HG02840 (cell line): Measurements from ENCODE around the gene NR2C2AP.
"Not testable (repeated sequence)": the region's sequence is repeated elsewhere in the genome, so short reads cannot be mapped to it uniquely, and the experiment has no call there.

Source experiments
- ATAC-seq: cut with Tn5 transposase; IDR thresholded peaks from one replicate; pipeline ENCODE4 v1.9.1; 2021; ENCODE audit warnings: mild to moderate bottlenecking, moderate library complexity, moderate number of reproducible peaks; ENCODE audit not compliant: unreplicated experiment, low FRiP score

Gene NR2C2AP, protein sequence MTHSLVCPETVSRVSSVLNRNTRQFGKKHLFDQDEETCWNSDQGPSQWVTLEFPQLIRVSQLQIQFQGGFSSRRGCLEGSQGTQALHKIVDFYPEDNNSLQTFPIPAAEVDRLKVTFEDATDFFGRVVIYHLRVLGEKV

DNA sequence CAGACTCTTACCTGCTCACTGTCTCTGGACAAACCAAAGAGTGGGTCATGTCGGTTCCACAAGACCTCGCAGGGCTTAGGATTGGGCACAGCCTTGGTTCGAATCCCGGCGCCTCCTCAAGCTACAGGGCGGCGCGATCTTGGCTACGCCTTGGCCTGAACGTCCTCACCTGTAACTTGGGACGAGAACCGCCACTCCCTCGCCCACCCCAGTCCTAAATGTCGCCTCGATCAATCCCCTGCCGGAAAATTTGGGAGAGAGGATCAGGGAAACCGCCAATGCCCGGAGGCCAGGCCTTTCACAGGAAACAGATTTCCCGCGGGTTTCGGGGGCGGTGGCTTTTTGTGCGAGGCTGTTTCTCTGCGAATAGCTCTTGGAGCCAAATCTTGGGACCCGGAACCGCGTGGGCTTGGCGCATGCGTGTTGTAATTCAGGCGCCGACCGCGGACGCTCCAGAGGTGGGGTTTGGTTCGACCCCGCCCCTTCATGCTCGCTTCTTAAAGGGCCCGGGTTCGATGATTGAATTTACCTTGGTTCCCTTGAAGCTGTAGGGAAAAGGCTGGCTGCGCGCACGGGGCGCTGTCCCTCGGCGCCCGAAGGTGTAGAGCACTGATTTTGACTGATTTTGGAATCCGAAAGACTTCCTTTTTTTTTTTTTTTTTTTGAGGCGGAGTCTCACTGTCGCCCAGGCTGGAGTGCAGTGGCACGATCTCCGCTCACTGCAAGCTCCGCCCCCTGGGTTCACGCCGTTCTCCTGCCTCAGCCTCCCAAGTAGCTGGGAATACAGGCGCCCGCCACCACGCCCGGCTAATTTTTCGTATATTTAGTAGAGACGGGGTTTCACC lies at the start of gene NR2C2AP:
Gene NR2C2AP, minus strand, starts transcription at position 403 of the 845 bp plus-strand sequence. Its CDS starts 354 bp downstream, at position 49.
- ATAC-seq = peak; percentile 77

DNA sequence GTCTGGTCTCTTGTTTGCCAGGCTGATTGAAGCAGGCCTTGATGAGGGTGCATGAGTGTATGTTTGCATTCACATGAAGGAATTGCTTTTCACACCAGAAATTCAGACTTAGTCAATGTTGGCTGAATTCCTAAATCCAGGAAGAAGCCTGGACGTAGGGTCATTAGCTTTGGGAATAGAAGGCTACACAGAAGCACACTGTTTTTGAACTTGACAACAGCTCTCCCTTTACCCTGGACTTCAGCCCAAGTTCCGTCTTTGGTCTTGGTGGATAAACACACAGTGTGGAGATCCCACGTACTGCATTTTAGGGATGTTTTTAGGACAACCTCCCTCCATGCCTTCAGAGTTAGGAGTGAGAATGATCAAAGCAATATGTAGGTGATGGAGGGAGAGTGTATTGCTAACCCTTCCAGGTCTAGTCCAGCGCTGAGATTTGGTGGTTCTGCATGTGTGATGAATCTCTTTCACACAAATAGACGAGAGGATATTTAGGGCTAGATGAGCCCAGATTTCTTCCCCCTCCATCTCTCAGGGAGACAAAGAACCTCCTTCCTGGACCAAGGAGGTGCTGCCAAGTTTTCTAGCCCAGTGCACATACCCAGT lies 47.1 kb upstream of the NR2C2AP start:
- no peak for ATAC-seq

DNA sequence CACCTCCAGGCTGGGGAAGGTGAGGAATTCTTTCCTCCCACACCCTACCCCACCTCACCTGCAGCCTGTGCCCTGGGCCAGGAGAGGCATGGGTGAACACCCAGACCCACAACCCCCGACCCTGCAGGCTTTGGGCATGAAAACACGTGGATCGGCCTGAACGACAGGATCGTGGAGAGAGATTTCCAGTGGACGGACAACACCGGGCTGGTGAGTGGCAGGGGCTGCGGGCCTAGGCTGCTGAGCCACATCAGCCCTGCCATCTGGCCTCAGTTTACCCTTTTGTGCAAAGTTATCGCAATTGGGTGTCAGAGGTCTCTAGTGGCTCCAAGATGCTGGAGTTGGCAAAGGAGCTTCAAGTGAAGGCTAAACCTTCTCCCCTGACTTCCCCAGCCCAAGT lies 37.3 kb upstream of the NR2C2AP start:
- no peak for ATAC-seq

DNA sequence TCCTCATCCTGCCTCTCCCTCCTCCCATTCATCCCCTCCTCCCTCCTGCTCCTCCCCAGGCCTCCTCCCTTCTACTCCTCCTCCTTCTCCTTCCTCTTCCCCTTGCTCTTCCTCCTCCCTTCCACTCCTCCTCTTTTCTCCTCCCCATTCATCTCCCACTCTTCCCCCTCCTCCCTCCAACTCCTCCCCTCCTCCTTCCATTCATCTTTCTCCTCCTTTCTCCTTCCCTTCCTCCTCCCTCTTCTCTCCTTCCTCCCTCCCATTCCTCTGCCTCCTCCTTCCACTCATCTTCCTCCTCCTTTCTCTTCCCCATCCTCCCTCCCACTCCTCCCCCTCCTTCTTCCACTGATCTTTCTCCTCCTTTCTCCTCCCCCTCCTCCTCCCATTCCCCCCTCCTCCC lies 36.5 kb upstream of the NR2C2AP start:
- ATAC-seq = no peak

DNA sequence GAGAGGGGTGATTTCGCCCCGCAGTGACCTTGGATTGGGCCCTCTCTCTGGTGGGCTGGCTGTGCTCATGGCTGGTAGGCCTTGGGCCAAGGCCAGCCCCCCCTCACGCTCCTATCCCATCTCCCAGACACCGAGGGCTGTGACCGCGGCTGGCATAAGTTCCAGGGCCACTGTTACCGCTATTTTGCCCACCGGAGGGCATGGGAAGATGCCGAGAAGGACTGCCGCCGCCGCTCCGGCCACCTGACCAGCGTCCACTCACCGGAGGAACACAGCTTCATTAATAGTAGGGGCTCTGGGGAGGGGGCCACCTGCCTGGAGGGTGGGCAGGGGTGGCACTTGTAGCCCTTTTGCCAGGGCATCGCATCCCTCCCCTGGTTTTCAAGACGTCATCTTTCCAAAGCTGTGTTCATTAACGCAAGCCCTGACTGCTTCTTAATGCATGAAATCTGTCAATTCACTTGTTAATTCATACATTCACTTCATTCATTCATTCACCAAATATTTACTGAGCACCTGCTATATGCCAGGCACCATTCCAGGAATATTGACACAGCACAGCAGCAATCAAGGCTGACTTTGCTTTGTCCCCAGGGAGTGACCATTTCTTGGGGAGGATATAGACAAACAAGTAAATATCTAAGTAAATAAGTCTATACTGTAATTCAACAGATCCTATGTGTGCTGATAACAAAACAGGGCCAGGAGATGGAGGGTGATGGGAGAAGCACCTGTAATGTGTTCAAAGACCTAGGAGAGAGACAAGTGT lies 35.1 kb upstream of the NR2C2AP start:
- no peak for ATAC-seq

DNA sequence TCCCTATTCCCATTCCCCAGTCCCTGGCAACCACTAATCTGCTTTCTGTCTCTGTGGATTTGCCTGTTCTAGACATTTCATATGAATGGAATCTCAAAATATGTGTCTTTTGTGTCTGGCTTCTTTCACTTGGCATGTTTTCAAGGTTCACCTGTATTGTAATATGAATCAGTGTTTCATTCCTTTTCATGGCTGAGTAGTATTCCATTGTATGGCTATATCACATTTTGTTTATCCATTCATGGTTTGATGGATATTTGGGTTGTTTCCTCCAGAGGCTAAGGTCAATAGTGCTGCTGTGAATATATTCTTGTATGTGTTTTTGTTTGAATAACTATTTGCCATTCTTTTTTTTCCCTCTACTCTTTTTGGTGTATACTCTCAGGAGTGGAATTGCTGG lies 33.0 kb upstream of the NR2C2AP start:
- ATAC-seq = no peak

DNA sequence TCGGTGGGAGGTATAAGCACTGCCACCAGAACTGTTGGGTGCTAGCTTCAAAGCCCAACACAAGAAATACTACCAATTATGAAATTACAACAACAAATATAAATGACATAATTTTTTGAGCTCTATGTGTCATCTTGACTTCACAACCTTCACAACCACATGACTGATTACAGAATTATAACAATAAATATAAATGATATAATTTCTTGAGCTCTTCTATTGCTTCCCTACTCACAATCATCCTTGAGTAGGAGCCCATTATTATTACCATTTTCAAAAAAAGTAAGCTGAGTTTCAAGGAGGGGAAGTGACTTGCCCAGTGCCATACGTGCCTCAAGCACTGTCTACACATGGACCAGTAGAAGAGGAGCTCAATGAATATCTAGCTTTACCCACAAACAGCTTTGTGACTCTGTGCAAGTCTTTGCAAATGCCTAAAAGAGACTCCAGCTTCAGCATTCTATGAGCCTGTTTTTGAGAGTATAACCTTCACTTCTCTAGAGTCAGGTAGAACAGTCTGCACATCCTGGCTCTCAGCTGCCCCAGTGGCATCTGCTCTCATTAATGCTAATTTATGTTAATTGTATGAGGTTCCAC lies 31.1 kb upstream of the NR2C2AP start:
- no peak for ATAC-seq

DNA sequence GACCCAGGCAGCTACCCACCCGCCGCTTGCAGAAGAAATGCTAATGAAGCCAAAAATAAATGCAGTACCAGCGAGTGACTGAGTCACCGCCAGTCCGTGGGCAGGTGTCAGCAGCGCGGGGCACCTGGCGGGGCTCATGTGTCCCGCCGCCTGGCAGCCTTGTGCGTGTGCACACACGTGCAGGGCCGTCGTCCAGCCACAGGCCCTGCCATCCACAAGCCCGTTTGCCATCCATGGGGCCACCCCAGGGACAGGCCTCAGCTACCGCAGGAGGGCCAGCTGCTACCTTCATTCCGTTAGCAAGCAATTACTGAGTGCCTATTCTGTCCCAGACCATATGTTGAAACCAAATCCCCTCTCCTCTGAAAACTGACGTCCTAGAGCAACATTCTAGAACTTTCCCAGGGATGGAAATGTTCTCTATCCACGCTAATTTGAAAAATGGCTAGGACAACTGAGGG lies 29.1 kb upstream of the NR2C2AP start:
- ATAC-seq = no peak

DNA sequence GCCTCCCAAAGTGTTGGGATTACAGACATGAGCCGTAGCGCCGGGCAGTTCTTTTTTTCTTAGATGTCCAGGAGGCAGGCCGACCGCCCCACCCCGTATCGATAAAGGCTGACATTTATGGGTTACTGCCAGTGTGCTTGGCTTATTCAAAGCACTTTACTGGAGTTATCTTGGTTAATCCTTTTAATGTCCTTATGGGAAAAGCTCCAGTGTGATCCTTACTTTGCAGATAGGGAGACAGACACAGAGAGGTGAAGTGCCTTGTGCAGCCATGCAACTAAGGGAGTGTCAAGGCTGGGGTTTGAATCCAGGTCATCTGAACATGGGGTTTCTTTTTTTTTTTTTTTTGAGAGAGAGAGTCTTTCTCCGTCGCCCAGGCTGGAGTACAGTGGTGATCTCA lies 27.8 kb upstream of the NR2C2AP start:
- ATAC-seq = no peak

DNA sequence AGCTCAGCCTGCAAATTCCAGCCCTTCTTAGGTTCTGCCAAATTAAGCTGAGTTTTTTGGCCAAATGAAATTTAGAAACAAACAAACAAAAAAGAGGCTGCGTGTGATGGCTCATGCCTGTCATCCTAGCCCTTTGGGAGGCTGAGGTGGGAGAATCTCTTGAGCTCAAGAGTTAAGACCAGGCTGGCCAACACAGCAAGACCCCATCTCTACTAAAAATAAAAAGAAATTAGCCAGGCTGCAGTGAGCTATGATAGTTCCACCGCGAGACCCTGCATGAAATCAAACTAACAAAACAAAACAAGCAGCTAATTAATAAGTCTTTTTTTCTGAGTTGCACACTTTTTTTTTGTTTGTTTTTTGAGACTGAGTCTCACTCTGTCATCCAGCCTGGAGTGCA lies 26.5 kb upstream of the NR2C2AP start:
- no peak for ATAC-seq

DNA sequence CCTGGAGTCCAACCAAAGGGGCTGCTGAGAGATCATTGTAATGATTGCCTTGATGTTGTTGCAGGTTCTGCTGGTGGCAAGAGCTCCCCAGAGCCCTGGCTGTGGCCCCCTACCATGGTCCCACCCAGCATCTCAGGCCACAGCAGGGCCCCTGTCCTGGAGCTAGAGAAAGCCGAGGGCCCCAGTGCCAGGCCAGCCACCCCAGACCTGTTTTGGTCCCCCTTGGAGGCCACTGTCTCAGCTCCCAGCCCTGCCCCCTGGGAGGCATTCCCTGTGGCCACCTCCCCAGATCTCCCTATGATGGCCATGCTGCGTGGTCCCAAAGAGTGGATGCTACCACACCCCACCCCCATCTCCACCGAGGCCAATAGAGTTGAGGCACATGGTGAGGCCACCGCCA lies 24.0 kb upstream of the NR2C2AP start:
- ATAC-seq = no peak

DNA sequence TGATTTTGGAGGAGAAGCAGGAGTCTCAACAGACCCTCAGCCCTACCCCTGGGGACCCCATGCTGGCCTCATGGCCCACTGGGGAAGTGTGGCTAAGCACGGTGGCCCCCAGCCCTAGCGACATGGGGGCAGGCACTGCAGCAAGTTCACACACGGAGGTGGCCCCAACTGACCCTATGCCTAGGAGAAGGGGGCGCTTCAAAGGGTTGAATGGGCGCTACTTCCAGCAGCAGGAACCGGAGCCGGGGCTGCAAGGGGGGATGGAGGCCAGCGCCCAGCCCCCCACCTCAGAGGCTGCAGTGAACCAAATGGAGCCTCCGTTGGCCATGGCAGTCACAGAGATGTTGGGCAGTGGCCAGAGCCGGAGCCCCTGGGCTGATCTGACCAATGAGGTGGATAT lies 23.4 kb upstream of the NR2C2AP start:
- ATAC-seq = no peak

DNA sequence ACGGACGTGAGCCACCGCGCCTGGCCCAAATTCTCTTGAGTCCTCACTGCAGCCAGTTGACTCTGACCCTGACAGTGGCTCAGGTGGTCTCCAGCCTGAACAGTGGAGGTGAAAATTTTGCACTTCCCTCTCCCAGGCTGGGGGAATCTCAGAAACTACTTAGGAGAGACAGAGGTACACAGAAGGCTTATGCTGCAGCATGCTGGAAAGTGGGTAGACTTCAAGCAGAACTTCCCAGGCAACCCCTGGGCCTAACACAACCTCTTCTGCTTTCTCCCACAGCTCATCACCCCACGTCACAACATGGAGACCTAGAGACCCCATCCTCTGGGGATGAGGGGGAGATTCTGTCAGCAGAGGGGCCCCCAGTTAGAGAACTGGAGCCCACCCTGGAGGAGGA lies 23.0 kb upstream of the NR2C2AP start:
- no peak for ATAC-seq

DNA sequence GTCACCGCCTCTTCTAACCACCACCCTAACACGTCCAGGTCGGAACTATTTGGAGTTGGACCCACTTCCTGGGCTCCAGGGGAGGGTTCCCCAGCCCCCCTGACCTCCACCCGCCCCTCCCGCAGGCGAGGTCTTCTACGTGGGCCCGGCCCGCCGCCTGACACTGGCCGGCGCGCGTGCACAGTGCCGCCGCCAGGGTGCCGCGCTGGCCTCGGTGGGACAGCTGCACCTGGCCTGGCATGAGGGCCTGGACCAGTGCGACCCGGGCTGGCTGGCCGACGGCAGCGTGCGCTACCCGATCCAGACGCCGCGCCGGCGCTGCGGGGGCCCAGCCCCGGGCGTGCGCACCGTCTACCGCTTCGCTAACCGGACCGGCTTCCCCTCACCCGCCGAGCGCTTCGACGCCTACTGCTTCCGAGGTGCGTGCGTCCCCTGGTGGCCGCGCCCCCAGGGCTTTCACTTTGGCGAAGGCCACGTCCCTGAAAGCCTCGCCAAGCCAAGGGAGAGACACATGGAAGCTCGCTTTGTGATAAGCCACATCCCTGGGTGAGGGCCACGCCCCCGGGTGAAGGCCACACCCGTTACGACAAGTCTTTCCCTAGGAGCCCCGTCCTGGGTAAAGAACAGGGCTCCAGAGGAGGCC lies 21.8 kb upstream of the NR2C2AP start:
- ATAC-seq = no peak

DNA sequence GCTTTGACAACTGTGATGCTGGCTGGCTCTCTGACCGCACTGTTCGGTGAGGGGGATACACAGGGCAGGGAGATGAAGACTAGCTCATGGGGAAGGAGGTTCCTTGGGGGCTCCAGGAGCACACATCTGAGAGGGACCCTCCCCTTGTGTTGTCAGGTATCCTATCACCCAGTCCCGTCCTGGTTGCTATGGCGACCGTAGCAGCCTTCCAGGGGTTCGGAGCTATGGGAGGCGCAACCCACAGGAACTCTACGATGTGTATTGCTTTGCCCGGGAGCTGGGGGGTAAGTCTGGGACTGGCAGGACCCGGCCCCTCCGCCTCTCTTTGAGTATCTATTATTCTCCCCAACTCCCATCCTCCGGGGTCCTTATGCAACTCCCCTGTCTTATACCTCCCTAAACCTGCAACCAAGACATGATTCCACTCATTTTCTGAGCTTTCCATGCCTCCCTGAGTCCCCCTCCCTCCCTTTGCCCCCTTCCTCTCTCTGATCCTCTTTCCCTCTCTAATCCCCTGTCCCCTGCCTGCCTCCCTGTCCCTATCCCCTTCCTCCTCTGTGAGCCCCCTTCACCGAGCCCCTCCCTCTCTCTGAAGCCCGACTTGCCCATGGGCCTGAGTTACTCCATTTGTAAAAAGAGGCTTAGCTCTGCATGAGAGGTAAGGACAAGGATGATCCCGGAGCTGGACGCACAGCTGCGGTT lies 21.1 kb upstream of the NR2C2AP start:
- ATAC-seq = no peak

DNA sequence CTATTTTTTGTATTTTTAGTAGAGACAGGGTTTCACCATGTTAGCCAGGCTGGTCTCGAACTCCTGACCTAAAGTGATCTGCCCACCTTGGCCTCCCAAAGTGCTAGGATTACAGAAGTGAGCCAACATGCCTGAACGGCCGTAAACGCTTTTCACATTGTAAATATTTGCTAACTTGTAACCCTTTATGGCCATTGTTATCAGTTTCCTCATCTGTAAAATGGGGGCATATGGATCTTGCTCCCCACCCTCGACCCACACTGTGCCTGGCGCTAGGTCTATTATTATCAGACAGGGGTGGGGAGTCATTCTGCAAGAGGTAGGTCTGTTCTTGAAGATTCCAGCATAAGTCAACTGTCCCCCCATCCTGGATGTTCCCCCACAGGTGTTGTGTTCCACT lies 20.4 kb upstream of the NR2C2AP start:
- ATAC-seq = no peak

DNA sequence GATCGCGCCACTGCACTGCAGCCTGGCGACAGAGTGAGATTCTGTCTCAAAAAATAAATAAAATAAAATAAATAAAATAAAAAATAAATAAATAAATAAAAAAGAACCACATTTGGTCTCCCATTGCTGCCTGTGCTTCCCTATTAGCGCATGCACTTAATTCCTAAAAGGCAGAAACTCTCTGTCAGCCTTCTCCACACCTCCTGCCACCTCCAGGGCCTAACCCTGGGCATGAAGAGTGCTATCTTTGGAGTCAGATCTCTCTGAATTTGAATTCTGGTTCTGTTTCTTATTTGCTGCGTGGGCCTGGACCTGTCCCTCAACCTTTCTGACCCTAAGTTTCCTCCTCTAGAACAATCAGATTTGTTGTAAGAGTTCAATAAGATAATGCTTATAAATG lies 19.8 kb upstream of the NR2C2AP start:
- no peak for ATAC-seq

DNA sequence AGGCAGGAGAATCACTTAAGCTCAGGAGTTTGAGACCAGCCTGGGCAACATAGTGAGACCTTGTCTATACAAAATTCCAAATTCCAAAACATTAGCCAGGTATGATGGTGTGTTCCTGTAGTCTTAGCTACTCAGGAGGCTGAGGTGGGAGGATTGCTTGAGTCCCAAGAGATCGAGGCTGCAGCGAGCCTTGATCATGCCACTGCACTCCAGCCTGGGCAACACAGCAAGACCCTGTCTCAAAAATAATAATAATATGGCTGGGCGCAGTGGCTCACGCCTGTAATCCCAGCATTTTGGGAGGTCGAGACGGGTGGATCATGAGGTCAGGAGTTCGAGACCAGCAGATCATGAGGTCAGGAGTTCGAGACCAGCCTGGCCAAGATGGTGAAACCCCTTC lies 17.8 kb upstream of the NR2C2AP start:
- ATAC-seq = not testable (repeated sequence)

DNA sequence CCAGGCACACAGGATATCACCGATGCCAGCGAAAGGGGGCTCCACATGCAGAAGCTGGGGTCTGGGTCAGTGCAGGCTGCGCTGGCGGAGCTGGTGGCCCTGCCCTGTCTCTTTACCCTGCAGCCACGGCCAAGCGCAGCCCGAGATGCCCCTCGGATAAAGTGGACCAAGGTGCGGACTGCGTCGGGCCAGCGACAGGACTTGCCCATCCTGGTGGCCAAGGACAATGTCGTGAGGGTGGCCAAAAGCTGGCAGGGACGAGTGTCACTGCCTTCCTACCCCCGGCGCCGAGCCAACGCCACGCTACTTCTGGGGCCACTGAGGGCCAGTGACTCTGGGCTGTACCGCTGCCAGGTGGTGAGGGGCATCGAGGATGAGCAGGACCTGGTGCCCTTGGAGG lies 15.7 kb upstream of the NR2C2AP start:
- ATAC-seq = no peak

DNA sequence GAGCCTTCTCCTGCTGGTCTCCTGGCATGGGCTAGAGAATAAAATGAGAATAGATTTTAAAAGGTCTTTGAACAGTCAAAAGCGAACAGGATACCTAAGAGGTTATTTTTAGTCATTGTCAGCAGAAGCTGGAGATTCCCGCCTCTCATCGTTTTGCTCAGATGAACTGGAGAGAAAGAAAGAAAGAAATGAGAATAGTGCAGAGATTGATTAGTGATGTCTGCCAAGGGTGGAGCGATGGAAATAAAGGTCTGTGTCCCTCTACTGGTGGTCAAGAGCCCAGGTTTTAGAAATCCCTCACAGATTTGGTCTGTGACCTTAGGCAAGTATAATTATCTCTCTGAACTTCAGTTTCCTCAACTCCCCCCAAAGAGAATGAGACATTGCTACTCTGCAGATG lies 13.9 kb upstream of the NR2C2AP start:
- ATAC-seq = no peak
